GM19395 (cell line): ENCODE measurements around the gene INPP4B.
"Not testable (repeated sequence)": the region's sequence is repeated elsewhere in the genome, so short reads cannot be mapped to it uniquely, and the experiment has no call there.

Experiments used
- ATAC-seq: cut with Tn5 transposase; IDR thresholded peaks from one replicate; pipeline ENCODE4 v1.9.1; 2021; ENCODE audit warnings: mild to moderate bottlenecking, moderate library complexity; ENCODE audit not compliant: unreplicated experiment

The INPP4B gene

GRCh38 chr4:142549726-142550463, 296.2 kb downstream of the INPP4B start:
- ATAC-seq = no peak

GRCh38 chr4:142549248-142549647, 296.9 kb downstream of the INPP4B start:
- no peak for ATAC-seq

GRCh38 chr4:142548491-142548890, 297.6 kb downstream of the INPP4B start:
- ATAC-seq = no peak

- ATAC-seq = no peak
Observed at GRCh38 chr4:142547974-142548373, 298.1 kb downstream of the INPP4B start.

GRCh38 chr4:142544594-142544993, 301.5 kb downstream of the INPP4B start:
- no peak for ATAC-seq

GRCh38 chr4:142544039-142544438, 302.1 kb downstream of the INPP4B start:
- no peak for ATAC-seq

- no peak for ATAC-seq
Observed at GRCh38 chr4:142540483-142540804, 305.7 kb downstream of the INPP4B start.

GRCh38 chr4:142539796-142540482, 306.2 kb downstream of the INPP4B start:
- no peak for ATAC-seq

GRCh38 chr4:142535009-142535408, 311.1 kb downstream of the INPP4B start:
- ATAC-seq = no peak

GRCh38 chr4:142532054-142532453, 314.0 kb downstream of the INPP4B start:
- ATAC-seq = no peak

GRCh38 chr4:142530728-142531127, 315.4 kb downstream of the INPP4B start:
- ATAC-seq = no peak

- no peak for ATAC-seq
Observed at GRCh38 chr4:142528433-142528832, 317.7 kb downstream of the INPP4B start.

GRCh38 chr4:142523111-142523510, 323.0 kb downstream of the INPP4B start:
- ATAC-seq = no peak

- ATAC-seq = no peak
Observed at GRCh38 chr4:142519342-142519741, 326.8 kb downstream of the INPP4B start.

- no peak for ATAC-seq
Observed at GRCh38 chr4:142516686-142517526, 329.2 kb downstream of the INPP4B start.

GRCh38 chr4:142512161-142512560, 333.9 kb downstream of the INPP4B start:
- no peak for ATAC-seq

GRCh38 chr4:142509881-142510280, 336.2 kb downstream of the INPP4B start:
- ATAC-seq = no peak

GRCh38 chr4:142509381-142509780, 336.7 kb downstream of the INPP4B start:
- not testable (repeated sequence) for ATAC-seq

GRCh38 chr4:142500966-142501365, 345.1 kb downstream of the INPP4B start:
- no peak for ATAC-seq

- no peak for ATAC-seq
Observed at GRCh38 chr4:142497606-142498005, 348.5 kb downstream of the INPP4B start.

GRCh38 chr4:142493255-142494110, 352.6 kb downstream of the INPP4B start:
- ATAC-seq = no peak
